Erythroblast (primary cell): ENCODE results near the gene GRAMD4.
A peak's percentile ranks its signal among the peaks of the same experiment; 100 is the strongest.

Experiments used
- DNase-seq, 2 experiments: peaks; one replicate each; lab custom pipeline; 2025; lab: John Stamatoyannopoulos, UW
- GATA1 ChIP-seq: IDR thresholded peaks from 2 replicates; pipeline ENCODE4 v1.6.1; 2011; ENCODE audit warnings: low read depth, mild to moderate bottlenecking, control low read depth, low read length, moderate library complexity
- POLR2A ChIP-seq: IDR thresholded peaks from 2 replicates; pipeline ENCODE4 v1.6.1; 2011; ENCODE audit warnings: mild to moderate bottlenecking, low read length

GRAMD4 gene, protein sequence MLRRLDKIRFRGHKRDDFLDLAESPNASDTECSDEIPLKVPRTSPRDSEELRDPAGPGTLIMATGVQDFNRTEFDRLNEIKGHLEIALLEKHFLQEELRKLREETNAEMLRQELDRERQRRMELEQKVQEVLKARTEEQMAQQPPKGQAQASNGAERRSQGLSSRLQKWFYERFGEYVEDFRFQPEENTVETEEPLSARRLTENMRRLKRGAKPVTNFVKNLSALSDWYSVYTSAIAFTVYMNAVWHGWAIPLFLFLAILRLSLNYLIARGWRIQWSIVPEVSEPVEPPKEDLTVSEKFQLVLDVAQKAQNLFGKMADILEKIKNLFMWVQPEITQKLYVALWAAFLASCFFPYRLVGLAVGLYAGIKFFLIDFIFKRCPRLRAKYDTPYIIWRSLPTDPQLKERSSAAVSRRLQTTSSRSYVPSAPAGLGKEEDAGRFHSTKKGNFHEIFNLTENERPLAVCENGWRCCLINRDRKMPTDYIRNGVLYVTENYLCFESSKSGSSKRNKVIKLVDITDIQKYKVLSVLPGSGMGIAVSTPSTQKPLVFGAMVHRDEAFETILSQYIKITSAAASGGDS

GRCh38 chr22:46619830-46620501 is at the start of gene GRAMD4:
Gene GRAMD4 (plus strand): TSS chr22:46620386. CDS start chr22:46626800, 6,414 bp downstream.
- no peak for DNase-seq
- no peak for TF ChIP-seq GATA1
- no peak for TF ChIP-seq POLR2A

DNA sequence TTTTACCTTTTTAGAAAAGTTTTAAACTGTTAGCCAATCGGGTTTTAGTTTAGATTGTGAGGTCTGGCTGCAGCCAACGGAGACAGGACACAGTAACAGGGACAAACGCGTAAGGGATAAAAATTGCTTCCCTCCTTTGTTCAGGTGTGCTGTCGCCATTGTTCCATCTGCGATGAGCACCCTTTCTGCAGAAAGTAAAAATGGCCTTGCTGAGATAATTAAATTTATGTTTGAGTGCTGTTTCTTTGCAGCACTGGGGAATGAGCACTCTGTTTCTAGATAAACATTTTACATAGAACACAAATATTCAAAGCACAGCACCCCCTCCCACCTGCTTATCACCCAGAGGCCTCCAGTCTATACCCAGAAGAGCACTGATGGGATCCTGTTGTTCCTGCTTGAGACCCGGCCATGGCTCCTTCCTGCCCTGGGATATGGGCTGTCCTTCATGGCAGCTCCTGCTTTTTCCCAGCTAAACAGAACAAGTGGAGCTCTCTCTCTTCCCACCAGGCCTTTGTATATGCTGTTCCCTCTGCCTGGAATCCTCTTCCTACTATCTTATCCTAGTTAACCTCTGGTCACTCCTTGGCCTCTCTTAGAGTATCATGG is 48.4 kb upstream of the GRAMD4 start:
- TF ChIP-seq GATA1: no peak
- TF ChIP-seq POLR2A: no peak
- DNase-seq: no peak

- DNase-seq: no peak
- TF ChIP-seq POLR2A (no peak), GATA1 (no peak)
These were observed 47.0 kb upstream of the GRAMD4 start for GRCh38 chr22:46572911-46573780.

DNA sequence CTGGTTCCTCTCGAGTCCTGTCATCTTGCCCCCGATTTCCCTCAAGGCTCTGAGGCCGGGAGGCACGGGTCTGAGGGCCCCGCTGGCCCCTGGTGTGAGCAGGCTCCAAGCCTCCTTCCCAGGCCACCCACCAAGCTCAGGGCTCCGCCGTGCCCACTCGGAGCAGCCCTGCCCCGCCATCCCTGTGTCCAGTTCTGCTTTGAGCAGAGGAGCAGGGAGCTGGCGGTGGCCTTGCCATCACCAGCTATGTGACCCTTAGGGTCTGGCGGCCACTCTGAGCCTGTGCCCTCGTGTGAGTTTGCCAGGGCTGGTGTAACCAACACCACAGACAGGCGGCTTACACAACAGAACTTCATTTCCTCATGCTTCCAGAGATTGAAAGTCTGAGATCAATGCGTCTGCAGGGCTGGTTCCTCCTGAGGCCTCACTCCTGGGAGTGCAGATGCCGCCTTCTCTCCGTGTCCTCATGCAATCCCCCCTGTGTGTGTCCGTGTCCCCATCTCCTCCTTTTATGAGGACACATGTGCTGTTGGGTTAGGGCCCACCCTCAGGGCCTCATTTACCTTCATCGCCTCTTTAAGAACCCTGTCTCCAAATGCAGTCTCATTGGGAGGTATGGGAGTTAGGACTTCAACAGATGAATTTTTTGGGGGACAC is 46.3 kb upstream of the GRAMD4 start:
- TF ChIP-seq POLR2A (no peak), GATA1 (no peak)

DNA sequence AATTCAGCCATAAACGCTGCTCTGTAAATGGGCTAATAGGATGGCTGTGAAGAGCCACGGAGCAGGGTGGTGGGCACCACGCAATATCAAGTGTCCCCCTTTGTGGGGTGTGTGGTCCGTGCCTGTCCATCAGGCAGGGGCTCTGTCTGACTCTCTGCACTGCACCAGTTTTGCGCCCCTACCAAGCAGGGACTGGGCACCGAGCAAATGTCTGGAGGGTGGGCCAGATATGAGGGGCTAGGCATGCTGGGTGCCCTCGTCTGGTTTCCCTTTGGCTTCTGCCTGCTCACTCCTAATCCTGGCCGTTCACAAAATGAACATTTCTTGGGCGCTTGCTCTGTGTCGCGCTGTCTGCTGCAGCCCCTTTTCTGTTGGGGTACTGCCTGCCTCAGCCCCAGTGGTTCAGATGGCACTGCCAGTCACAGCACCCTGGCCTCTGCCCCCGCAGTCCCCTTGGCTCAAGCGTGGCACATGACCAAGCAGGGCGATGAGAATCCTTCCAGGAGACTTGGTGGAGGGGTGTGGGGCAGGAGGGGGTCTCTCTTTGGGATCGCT is 45.7 kb upstream of the GRAMD4 start:
- TF ChIP-seq GATA1 (no peak), POLR2A (no peak)
- no peak for DNase-seq

More for the DNA sequence above, 46.3 kb upstream of the GRAMD4 start:
- DNase-seq: no peak

- DNase-seq: no peak
These were observed 44.9 kb upstream of the GRAMD4 start for GRCh38 chr22:46574993-46575910.

DNA sequence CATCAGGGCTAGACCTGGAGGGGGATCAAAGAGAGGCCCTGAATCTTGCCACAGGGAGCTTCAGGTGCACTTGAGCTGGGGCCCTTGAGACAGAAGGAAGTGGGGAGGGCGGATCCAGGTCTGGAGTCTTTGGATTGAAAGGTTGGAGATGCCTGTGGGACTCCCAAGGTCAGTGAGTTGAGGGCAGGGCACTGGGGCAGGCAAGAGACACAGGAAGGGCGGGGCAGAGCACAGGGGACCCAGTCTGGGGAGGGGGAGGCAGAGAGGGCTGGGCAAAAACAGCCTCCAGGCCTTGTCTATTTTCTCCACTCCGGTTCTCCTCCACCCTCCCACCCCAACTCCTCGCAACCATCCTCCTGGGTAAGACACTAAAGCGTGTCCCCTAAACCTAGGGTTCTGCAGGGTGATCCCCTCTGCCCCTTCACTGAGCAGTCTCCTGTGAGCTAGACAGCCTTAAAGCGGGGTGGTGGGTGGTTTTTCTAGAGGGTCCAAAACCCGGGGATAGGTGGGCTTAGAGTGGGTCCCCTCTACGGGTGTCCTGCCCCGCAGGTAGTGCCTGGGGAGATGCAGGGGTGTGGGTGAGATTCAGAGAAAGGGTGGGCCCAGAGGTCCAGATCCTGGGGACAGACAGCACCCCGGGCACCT is 44.2 kb upstream of the GRAMD4 start:
- DNase-seq: no peak
- no peak for TF ChIP-seq POLR2A
- no peak for TF ChIP-seq GATA1

More at GRCh38 chr22:46574993-46575910, 44.9 kb upstream of the GRAMD4 start:
- TF ChIP-seq GATA1 (no peak), POLR2A (no peak)

DNA sequence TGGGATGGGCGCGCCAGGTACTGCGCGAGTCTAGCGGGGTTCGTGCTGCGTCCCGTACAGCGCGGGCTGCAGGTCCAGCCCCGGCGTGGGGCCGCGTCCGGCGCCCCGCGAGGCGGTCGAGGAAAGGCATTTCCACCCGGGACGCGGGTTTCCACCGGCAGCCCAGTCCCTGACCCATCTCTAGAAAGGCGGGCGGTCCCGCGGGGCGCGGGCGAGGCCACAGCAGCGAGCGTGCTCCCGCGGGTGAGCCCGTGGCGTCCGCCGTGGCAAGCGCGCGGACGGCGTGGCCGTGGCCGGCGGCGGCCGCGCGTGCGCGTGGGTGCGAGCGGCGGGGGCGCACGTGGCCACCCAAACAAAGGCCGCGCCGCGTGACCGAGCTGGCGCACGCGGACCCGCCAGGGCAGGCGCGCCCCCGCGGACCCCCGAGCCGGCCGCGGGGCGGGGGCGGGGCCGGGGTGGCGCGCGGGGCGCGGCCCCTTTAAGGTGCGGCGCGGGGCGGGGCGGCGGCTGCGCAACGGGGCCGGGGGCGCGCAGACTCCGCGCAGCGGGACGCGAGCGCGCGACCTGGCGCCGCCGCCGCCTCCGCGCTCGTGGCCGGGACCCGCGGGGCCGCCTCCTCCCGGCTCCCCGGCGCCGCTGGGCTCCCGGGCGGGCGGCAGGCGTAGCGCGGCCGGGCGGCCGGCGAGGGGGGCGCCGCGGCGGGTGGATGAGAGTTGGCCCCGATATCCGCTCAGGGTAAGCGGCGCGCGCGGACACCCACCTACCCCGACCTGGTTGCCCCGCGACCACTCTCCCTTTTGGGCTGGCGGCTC is 43.4 kb upstream of the GRAMD4 start:
- DNase-seq: peak; percentile 54 to 57
- no peak for TF ChIP-seq POLR2A
- TF ChIP-seq GATA1: no peak

- TF ChIP-seq GATA1 (no peak), POLR2A (peak; percentile 53)
- DNase-seq: no peak
These were observed 42.6 kb upstream of the GRAMD4 start for GRCh38 chr22:46577368-46578249.
